ENCODE measurements around the gene CTTN. TPM values are rescaled to one million over a fixed set of nuclear protein-coding genes. Genes with fewer than 3 reads are reported as not detected.
A peak's percentile ranks its signal among the peaks of the same experiment; 100 is the strongest.

CTTN gene
- total RNA-seq, 2 experiments from 2014 or later: 5.0 to 9.3 TPM

DNA sequence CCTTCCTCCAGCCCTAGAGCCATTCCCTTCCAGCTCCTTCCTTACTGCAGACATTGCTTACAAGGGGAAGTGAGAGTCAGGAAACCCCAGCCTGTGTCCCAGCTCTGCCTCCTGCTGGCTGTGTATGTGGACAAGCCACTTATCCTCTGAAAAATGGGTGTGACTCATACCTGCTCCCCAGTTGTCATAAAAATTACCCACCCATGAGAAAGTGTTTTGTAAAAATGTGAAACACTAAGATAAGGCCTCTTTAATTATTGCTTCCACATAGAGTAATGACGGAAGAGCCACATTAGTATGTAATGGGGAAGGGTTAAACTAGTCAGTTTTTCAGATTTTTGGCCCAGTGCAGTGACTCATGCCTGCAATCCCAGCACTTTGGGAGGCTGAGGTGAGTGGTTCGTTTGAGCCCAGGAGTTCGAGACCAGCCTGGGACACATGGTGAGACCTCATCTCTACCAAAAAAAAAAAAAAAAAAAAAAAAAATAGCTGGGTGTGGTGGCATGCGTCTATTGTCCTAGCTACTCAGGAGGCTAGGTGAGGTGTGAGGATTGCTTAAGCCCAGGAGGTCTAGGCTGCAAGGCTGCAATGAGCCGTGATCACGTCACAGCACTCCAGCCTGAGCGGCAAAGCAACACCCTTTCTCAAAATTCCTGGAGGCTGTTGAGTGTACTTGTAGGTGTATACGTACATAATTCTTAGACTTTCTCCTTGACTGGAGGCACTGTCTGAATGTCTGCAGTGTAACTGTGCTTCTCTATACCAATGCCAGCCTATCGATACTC is 84.9 kb downstream of the CTTN start:
- intact Hi-C loops (cut with micrococcal nuclease; ENCODE audit: unreplicated experiment): no loop called here
- no peaks in the 10 kb centered on the region for H3K36me3 ChIP-seq (ENCODE audit: insufficient read depth, low read length)
- no peaks in the 10 kb centered on the region for H3K79me2 ChIP-seq (ENCODE audit: insufficient read depth, low read depth, low read length)
- no peaks in the 10 kb centered on the region for H3K4me1 ChIP-seq (ENCODE audit: insufficient read depth, low read length, poor library complexity, severe bottlenecking)
- TF ChIP-seq CTCF (conservative IDR thresholded peaks at IDR 0.05; ENCODE audit: low read length): peak; percentile 55; the same call in 1 of the 2 replicates
- no peak for TF ChIP-seq EZH2phosphoT487 (IDR thresholded peaks at IDR 0.05; ENCODE audit: borderline replicate concordance, low read depth, low read length)
- CTCF ChIA-PET (ENCODE audit: unreplicated experiment): no interaction called here
- H3K9me3 ChIP-seq (ENCODE audit: low read length): no peaks in the 10 kb centered on the region
- no peak overlapping the region for H2AFZ ChIP-seq (ENCODE audit: low read length)
- POLR2A ChIA-PET: no interaction called here
- no peaks in the 10 kb centered on the region for H4K20me1 ChIP-seq (ENCODE audit: insufficient read depth, low read length)
- BruUV-seq (replicated peaks): no TSS peak
- H3K27ac ChIP-seq (ENCODE audit: low read depth, low read length, poor library complexity, severe bottlenecking): no peak overlapping the region
- H3K9me2 ChIP-seq (ENCODE audit: insufficient read depth, low read length): no peaks in the 10 kb centered on the region
- H3K4me3 ChIP-seq (ENCODE audit: low read depth, low read length, poor library complexity, severe bottlenecking): no peak overlapping the region
- H3K4me2 ChIP-seq (ENCODE audit: low read length): no peak overlapping the region
- DNase-seq (ENCODE audit: low spot score): peak; percentile 25

DNA sequence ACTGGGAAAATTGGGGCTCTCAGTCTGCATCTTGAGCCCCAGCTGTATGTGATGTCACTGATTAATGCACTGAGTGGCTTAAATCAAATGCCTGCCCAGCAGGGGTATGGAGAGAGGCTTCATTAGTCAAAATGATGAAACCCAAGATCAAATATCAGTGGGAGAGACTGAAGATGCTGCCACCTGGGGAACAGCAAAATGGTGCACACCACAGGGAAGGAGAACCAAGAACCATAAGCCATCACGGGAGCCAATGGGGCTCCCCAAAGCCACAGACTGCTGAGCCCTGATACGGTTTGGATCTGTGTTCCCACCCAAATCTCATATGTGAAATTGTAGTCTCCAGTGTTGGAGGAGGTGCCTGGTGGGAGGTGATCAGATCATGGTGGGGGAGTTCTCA is 85.6 kb downstream of the CTTN start:
- intact Hi-C loops (cut with micrococcal nuclease; ENCODE audit: unreplicated experiment): no loop called here
- no peak overlapping the region for H3K27ac ChIP-seq (ENCODE audit: low read depth, low read length, poor library complexity, severe bottlenecking)
- H3K36me3 ChIP-seq (ENCODE audit: insufficient read depth, low read length): no peaks in the 10 kb centered on the region
- no peak for TF ChIP-seq CTCF (conservative IDR thresholded peaks at IDR 0.05; ENCODE audit: low read length)
- no peak for TF ChIP-seq EZH2phosphoT487 (IDR thresholded peaks at IDR 0.05; ENCODE audit: borderline replicate concordance, low read depth, low read length)
- H3K79me2 ChIP-seq (ENCODE audit: insufficient read depth, low read depth, low read length): no peaks in the 10 kb centered on the region
- H4K20me1 ChIP-seq (ENCODE audit: insufficient read depth, low read length): no peaks in the 10 kb centered on the region
- no peak for DNase-seq (ENCODE audit: low spot score)
- H2AFZ ChIP-seq (ENCODE audit: low read length): no peak overlapping the region
- H3K4me3 ChIP-seq (ENCODE audit: low read depth, low read length, poor library complexity, severe bottlenecking): no peak overlapping the region
- BruUV-seq (replicated peaks): no TSS peak
- ChIA-PET POLR2A (no interaction called here), CTCF (ENCODE audit: unreplicated experiment) (no interaction called here)
- H3K4me2 ChIP-seq (ENCODE audit: low read length): no peak overlapping the region
- no peaks in the 10 kb centered on the region for H3K4me1 ChIP-seq (ENCODE audit: insufficient read depth, low read length, poor library complexity, severe bottlenecking)
- no peaks in the 10 kb centered on the region for H3K9me3 ChIP-seq (ENCODE audit: low read length)
- H3K9me2 ChIP-seq (ENCODE audit: insufficient read depth, low read length): no peaks in the 10 kb centered on the region

DNA sequence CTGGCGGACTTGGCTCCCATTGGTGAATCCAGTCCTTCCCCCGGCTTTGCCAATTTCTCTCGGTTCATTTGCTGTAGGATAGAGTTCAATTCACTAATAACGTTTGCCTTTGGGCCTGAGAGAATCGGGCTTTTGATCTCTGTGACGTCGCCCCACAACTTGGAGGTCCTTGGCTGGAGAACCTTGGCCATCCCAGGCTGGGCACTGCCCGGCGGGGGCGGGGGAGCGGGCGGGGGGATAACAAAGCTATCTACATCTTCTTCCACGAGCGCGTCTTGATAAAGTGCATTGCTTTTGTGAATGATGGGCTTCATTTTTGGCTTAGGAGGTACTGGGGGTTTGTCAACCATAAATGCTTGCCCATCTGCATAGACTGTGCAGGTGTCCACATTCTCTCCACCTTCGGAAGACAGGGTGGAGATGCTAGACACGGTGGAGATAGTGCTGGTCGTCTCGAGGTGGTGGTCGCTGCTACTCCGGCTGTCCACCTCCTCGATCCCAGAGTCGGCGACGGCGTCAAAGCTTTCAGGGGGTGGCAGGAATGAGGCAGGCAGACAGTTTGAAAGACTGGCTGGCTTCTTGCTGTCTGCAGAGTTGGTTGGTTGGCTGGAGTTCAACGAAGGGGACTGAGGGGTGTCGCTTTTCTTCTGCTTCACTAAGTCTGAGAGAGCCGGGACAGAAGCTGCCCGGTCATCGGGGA is 87.1 kb downstream of the CTTN start:
- Histone ChIP-seq H3K4me1 (ENCODE audit: insufficient read depth, low read length, poor library complexity, severe bottlenecking) (no peaks in the 10 kb centered on the region), H3K4me2 (ENCODE audit: low read length) (no peak overlapping the region), H3K4me3 (ENCODE audit: low read depth, low read length, poor library complexity, severe bottlenecking) (no peak overlapping the region), H3K79me2 (ENCODE audit: insufficient read depth, low read depth, low read length) (no peaks in the 10 kb centered on the region), H3K9me2 (ENCODE audit: insufficient read depth, low read length) (no peaks in the 10 kb centered on the region), H3K27ac (ENCODE audit: low read depth, low read length, poor library complexity, severe bottlenecking) (no peak overlapping the region), H2AFZ (ENCODE audit: low read length) (no peak overlapping the region), H3K9me3 (ENCODE audit: low read length) (no peaks in the 10 kb centered on the region), H4K20me1 (ENCODE audit: insufficient read depth, low read length) (no peaks in the 10 kb centered on the region), H3K36me3 (ENCODE audit: insufficient read depth, low read length) (no peaks in the 10 kb centered on the region)
- CTCF ChIA-PET (ENCODE audit: unreplicated experiment): no interaction called here
- TF ChIP-seq EZH2phosphoT487 (IDR thresholded peaks at IDR 0.05; ENCODE audit: borderline replicate concordance, low read depth, low read length) (no peak), CTCF (conservative IDR thresholded peaks at IDR 0.05; ENCODE audit: low read length) (no peak)
- POLR2A ChIA-PET: no interaction called here
- no peak for DNase-seq (ENCODE audit: low spot score)
- no TSS peak for BruUV-seq (replicated peaks)
- intact Hi-C loops (cut with micrococcal nuclease; ENCODE audit: unreplicated experiment): no loop called here
